Astrocyte of the cerebellum (primary cell): ENCODE data around the gene SPI1.

Experiments
- DNase-seq: peaks from one replicate; pipeline ENCODE4 v3.0.0-alpha.2; 2011; ENCODE audit warnings: low read depth
- H3K4me3 ChIP-seq: 2 replicates; pipeline ENCODE4 v1.5.1; 2011; ENCODE audit warnings: mild to moderate bottlenecking, low read depth, low read length, moderate library complexity
- CTCF ChIP-seq: IDR thresholded peaks from 2 replicates; pipeline ENCODE4 v1.5.1; 2012; ENCODE audit warnings: low read length, low read depth, moderate library complexity, mild to moderate bottlenecking; ENCODE audit errors: missing control alignments
- in situ Hi-C: cut with HindIII; loops from 2 replicates; pipeline ENCODE4 v1.10.0; 2017; ENCODE audit warnings: low sequenced_read_pairs

The SPI1 gene

GRCh38 chr11:47359586-47359985, 18.8 kb downstream of the SPI1 start:
- no peak for DNase-seq
- in situ Hi-C loops = no loop called here
- no peak overlapping the region for H3K4me3 ChIP-seq
- no peak for TF ChIP-seq CTCF

- no peak for DNase-seq
- in situ Hi-C loops = no loop called here
- TF ChIP-seq CTCF = no peak
- H3K4me3 ChIP-seq = no peak overlapping the region
These were observed 19.2 kb downstream of the SPI1 start for GRCh38 chr11:47359162-47359561.

GRCh38 chr11:47358731-47359051, 19.7 kb downstream of the SPI1 start:
- H3K4me3 ChIP-seq = no peak overlapping the region
- TF ChIP-seq CTCF = no peak
- in situ Hi-C loops = no loop called here
- no peak for DNase-seq

- TF ChIP-seq CTCF = no peak
- no peak for DNase-seq
- no peak overlapping the region for H3K4me3 ChIP-seq
- in situ Hi-C loops = no loop called here
These were observed 20.2 kb downstream of the SPI1 start for GRCh38 chr11:47357985-47358730.

GRCh38 chr11:47356998-47357329, 21.4 kb downstream of the SPI1 start:
- DNase-seq = no peak
- in situ Hi-C loops = no loop called here
- no peak overlapping the region for H3K4me3 ChIP-seq
- TF ChIP-seq CTCF = no peak

GRCh38 chr11:47356129-47356997, 22.0 kb downstream of the SPI1 start:
- in situ Hi-C loops = no loop called here
- DNase-seq = no peak
- TF ChIP-seq CTCF = no peak
- H3K4me3 ChIP-seq = no peak overlapping the region
